Neuronal stem cell (in vitro differentiated cells): ENCODE data around the gene GRM8.

Experiments
- DNase-seq: peaks from one replicate; pipeline ENCODE4 v3.0.0-alpha.2; 2013; ENCODE audit warnings: low spot score
- H2AFZ ChIP-seq: one replicate; pipeline ENCODE4 v1.6.1; 2013; ENCODE audit warnings: mild to moderate bottlenecking, low read length, inconsistent platforms
- H2AK5ac ChIP-seq: 2 replicates; pipeline ENCODE4 v1.6.1; 2013; ENCODE audit warnings: low read depth, mild to moderate bottlenecking, inconsistent platforms, low read length, moderate library complexity, mixed read lengths
- H2BK120ac ChIP-seq: 2 replicates; pipeline ENCODE4 v1.6.1; 2013; ENCODE audit warnings: low read depth, mild to moderate bottlenecking, inconsistent platforms, low read length, moderate library complexity, mixed read lengths
- H2BK12ac ChIP-seq: one replicate; pipeline ENCODE4 v1.6.1; 2013; ENCODE audit warnings: low read length, inconsistent platforms
- H2BK15ac ChIP-seq: 2 replicates; pipeline ENCODE4 v1.6.1; 2013; ENCODE audit warnings: mild to moderate bottlenecking, low read length, inconsistent platforms, mixed read lengths
- H2BK5ac ChIP-seq: one replicate; pipeline ENCODE4 v1.6.1; 2013; ENCODE audit warnings: inconsistent platforms, mild to moderate bottlenecking, low read length, moderate library complexity
- H3K14ac ChIP-seq: one replicate; pipeline ENCODE4 v1.6.1; 2013; ENCODE audit warnings: low read length, inconsistent platforms
- H3K18ac ChIP-seq: 2 replicates; pipeline ENCODE4 v1.6.1; 2013; ENCODE audit warnings: low read length, inconsistent platforms
- H3K23ac ChIP-seq: 2 replicates; pipeline ENCODE4 v1.6.1; 2013; ENCODE audit warnings: low read depth, mild to moderate bottlenecking, mixed read lengths, low read length, inconsistent platforms; ENCODE audit not compliant: poor library complexity
- H3K27ac ChIP-seq: replicated peaks from 3 replicates; pipeline ENCODE4 v1.5.1; 2013; ENCODE audit warnings: low read length, inconsistent platforms
- H3K27me3 ChIP-seq, 3 experiments: 2 replicates each; pipeline ENCODE4 v1.6.1; 2013; ENCODE audit warnings: low read length in 3 of 3, mild to moderate bottlenecking in 2 of 3, inconsistent platforms in 1 of 3, low read depth in 1 of 3, mixed read lengths in 1 of 3, moderate library complexity in 1 of 3; ENCODE audit not compliant: control insufficient read depth in 3 of 3, insufficient read depth in 3 of 3
- H3K36me3 ChIP-seq, 2 donors: replicated peaks in 1 of 2; 2 replicates each; pipeline ENCODE4 v1.6.1; 2013; ENCODE audit warnings: low read length in 2 of 2; ENCODE audit not compliant: control insufficient read depth in 2 of 2, insufficient read depth in 2 of 2
- H3K4ac ChIP-seq: 2 replicates; pipeline ENCODE4 v1.6.1; 2013; ENCODE audit warnings: inconsistent platforms, mild to moderate bottlenecking, low read length, moderate library complexity
- H3K4me1 ChIP-seq, 2 donors: 1 replicate in 1 of 2; 2 replicates in 1 of 2; pipeline ENCODE4 v1.6.1; 2013; ENCODE audit warnings: low read length in 2 of 2, low read depth in 1 of 2; ENCODE audit not compliant: control insufficient read depth in 2 of 2, insufficient read depth in 1 of 2
- H3K4me2 ChIP-seq: one replicate; pipeline ENCODE4 v1.6.1; 2013; ENCODE audit warnings: mild to moderate bottlenecking, low read length, inconsistent platforms; ENCODE audit not compliant: insufficient read depth, poor library complexity, severe bottlenecking
- H3K4me3 ChIP-seq, 2 donors: 2 replicates each; pipeline ENCODE4 v1.5.1; 2013; ENCODE audit warnings: low read length in 2 of 2, mild to moderate bottlenecking in 2 of 2, inconsistent platforms in 1 of 2, moderate library complexity in 1 of 2
- H3K79me1 ChIP-seq: one replicate; pipeline ENCODE4 v1.6.1; 2013; ENCODE audit warnings: low read depth, mild to moderate bottlenecking, inconsistent platforms, low read length, moderate library complexity
- H3K9ac ChIP-seq: one replicate; pipeline ENCODE4 v1.6.1; 2013; ENCODE audit warnings: mild to moderate bottlenecking, low read depth, low read length, inconsistent platforms; ENCODE audit not compliant: poor library complexity
- H3K9me3 ChIP-seq, 2 donors: replicated peaks in 1 of 2; 2 replicates each; pipeline versions ENCODE3 to v1.6.1; 2013; ENCODE audit warnings: low read length in 2 of 2, mild to moderate bottlenecking in 2 of 2, inconsistent platforms in 1 of 2, low read depth in 1 of 2, mixed read lengths in 1 of 2, moderate library complexity in 1 of 2; ENCODE audit not compliant: control insufficient read depth in 2 of 2, insufficient read depth in 1 of 2
- H4K8ac ChIP-seq: one replicate; pipeline ENCODE4 v1.6.1; 2013; ENCODE audit warnings: low read depth, mild to moderate bottlenecking, inconsistent platforms, low read length, moderate library complexity
- H4K91ac ChIP-seq: one replicate; pipeline ENCODE4 v1.6.1; 2013; ENCODE audit warnings: low read length, low read depth, mild to moderate bottlenecking, inconsistent platforms; ENCODE audit not compliant: poor library complexity
- WGBS, 2 donors: extraction: QIAGEN DNeasy Blood & Tissue Kit; methylation state at CpG; one replicate each; pipeline ENCODE4 v1.1.7; 2013; ENCODE audit warnings: missing lambda C conversion rate in 2 of 2, mixed read lengths in 1 of 2; ENCODE audit not compliant: insufficient read length in 2 of 2, insufficient replicate concordance in 1 of 2; ENCODE audit errors: extremely low coverage in 2 of 2; 5-methylcytosine and 5-hydroxymethylcytosine counted together

The GRM8 gene

DNA sequence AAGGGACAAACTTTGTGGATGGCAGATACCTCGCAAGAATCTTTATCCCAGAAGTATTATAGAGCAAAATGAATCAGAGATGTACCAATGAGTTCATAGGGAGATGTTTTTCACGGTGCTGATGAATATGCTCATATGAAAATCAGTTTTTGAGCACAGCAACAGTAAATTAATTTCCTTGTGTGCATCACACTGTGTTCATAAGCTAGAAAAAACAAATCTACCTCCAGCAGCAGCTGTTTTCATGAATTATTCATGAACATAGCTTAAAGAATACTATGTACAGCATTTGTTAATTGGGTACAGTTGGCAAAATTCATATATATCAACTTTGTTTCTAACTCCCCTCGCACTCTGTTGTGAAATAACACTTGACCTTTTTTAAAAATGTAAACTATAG is 809.8 kb downstream of the GRM8 start:
- Histone ChIP-seq H3K4me1 (no peaks in the 10 kb centered on the region), H3K36me3 (no peaks in the 10 kb centered on the region), H3K27me3 (no peaks in the 10 kb centered on the region), H3K18ac (no peak overlapping the region), H3K9me3 (no peaks in the 10 kb centered on the region), H3K27ac (no peak overlapping the region), H3K14ac (no peak overlapping the region), H2BK12ac (no peak overlapping the region), H2BK120ac (no peak overlapping the region), H3K23ac (no peak overlapping the region), H4K8ac (no peak overlapping the region), H2BK5ac (no peak overlapping the region), H2BK15ac (no peak overlapping the region), H3K4ac (no peak overlapping the region), H3K4me2 (no peak overlapping the region), H4K91ac (no peak overlapping the region), H2AK5ac (no peak overlapping the region), H2AFZ (no peak overlapping the region), H3K4me3 (no peak overlapping the region), H3K79me1 (no peaks in the 10 kb centered on the region), H3K9ac (no peak overlapping the region)
- DNase-seq: no peak
- no CpG with 5 or more reads among the region's 3 CpGs for WGBS, 2 donors

DNA sequence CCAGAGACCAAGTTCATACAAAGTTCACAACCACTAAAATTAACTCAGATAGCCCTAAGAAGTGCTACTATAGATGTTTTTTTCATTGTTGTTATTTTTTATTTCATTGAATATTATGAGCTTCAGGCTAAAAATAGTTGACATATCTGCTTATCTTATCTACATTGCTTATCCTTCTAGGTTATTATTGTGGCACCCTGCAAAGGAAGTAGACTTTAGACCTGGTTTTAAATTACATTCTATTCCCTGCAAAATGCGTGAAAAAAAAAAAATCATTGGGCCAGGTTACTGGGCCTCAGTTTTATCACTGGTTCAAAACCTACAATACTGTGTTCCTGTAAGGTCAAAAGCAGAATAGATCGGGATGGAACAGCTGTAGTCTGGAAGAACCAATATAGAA is 811.0 kb downstream of the GRM8 start:
- Histone ChIP-seq H3K36me3 (no peaks in the 10 kb centered on the region), H4K8ac (no peak overlapping the region), H3K79me1 (no peaks in the 10 kb centered on the region), H3K4me2 (no peak overlapping the region), H3K4ac (no peak overlapping the region), H3K9me3 (no peaks in the 10 kb centered on the region), H3K14ac (no peak overlapping the region), H4K91ac (no peak overlapping the region), H3K4me1 (no peaks in the 10 kb centered on the region), H2BK5ac (no peak overlapping the region), H2AK5ac (no peak overlapping the region), H3K9ac (no peak overlapping the region), H3K23ac (no peak overlapping the region), H2BK12ac (no peak overlapping the region), H3K18ac (no peak overlapping the region), H2BK15ac (no peak overlapping the region), H3K27ac (no peak overlapping the region), H2AFZ (no peak overlapping the region), H3K27me3 (no peaks in the 10 kb centered on the region), H3K4me3 (no peak overlapping the region), H2BK120ac (no peak overlapping the region)
- no peak for DNase-seq
- WGBS, 2 donors: no CpG with 5 or more reads among the region's 2 CpGs

DNA sequence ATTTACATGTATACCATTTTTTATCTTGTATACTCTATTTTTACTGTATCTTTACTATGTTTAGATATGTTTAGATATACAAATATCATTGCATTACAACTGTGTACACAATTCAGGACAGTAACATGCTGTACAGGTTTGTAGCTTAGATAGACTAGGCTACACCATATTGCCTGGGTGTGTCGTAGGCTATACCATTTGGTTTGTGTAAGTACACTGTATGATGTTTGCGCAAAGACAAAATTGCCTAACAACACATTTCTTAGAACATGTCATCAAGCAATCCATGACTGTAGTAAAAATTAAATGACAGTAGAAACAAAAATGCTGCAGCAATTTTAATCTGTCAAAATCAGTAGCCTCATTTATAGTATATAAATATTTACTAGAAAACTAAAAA is 812.2 kb downstream of the GRM8 start:
- Histone ChIP-seq H3K79me1 (no peaks in the 10 kb centered on the region), H2AFZ (no peak overlapping the region), H3K4me1 (no peaks in the 10 kb centered on the region), H3K9ac (no peak overlapping the region), H2BK5ac (no peak overlapping the region), H3K4ac (no peak overlapping the region), H3K4me3 (no peak overlapping the region), H3K4me2 (no peak overlapping the region), H3K9me3 (no peaks in the 10 kb centered on the region), H2AK5ac (no peak overlapping the region), H2BK15ac (no peak overlapping the region), H2BK12ac (no peak overlapping the region), H3K18ac (no peak overlapping the region), H3K27me3 (no peaks in the 10 kb centered on the region), H3K14ac (no peak overlapping the region), H3K23ac (no peak overlapping the region), H3K27ac (no peak overlapping the region), H3K36me3 (no peaks in the 10 kb centered on the region), H2BK120ac (no peak overlapping the region), H4K91ac (no peak overlapping the region), H4K8ac (no peak overlapping the region)
- whole genome bisulfite sequencing, 2 donors: no CpG with 5 or more reads among the region's 2 CpGs
- no peak for DNase-seq

DNA sequence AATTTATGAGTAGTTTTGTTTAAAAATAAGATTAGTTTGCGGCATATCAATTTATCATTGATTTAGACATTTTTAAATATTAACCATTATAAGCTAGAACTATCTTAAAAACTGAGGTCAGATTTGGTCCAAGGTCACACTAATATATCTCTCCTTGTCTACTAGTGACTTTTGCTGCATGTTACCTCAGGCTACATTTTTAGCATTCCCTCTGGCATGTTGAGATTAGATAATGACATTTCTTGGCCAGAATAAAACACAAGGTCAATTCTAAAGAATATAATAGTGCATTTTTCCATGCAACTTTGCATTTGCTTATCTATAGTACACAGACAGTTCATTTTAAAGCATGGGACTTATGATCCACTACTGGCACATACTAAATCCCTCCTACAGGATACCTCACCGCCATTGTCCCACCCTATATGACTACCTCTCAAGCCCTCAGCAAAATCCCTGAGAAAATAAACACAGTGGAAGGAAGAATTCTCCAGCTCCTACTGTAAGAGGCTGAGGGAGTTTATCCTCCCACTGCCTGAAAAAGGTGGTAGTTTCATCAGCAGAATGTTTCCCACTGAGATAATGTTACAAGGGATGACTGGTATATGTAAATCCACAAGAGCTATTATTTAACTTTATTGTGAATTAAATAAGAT is 816.4 kb downstream of the GRM8 start:
- H3K9ac ChIP-seq: no peak overlapping the region
- H2BK120ac ChIP-seq: no peak overlapping the region
- no peak overlapping the region for H2AK5ac ChIP-seq
- no peak overlapping the region for H2AFZ ChIP-seq
- no peak overlapping the region for H2BK15ac ChIP-seq
- H3K27ac ChIP-seq: no peak overlapping the region
- no peak for DNase-seq
- no peaks in the 10 kb centered on the region for H3K9me3 ChIP-seq
- no peak overlapping the region for H3K4ac ChIP-seq
- no peak overlapping the region for H3K14ac ChIP-seq
- H3K36me3 ChIP-seq: no peaks in the 10 kb centered on the region
- peaks cover 0 to 1% of the 10 kb centered on the region in 2 donors for H3K4me1 ChIP-seq
- no peak overlapping the region for H4K8ac ChIP-seq
- no peak overlapping the region for H3K4me3 ChIP-seq
- H2BK5ac ChIP-seq: no peak overlapping the region
- no peak overlapping the region for H3K23ac ChIP-seq
- no peaks in the 10 kb centered on the region for H3K27me3 ChIP-seq
- no peak overlapping the region for H4K91ac ChIP-seq
- WGBS, 2 donors: no CpG with 5 or more reads among the region's 2 CpGs
- no peaks in the 10 kb centered on the region for H3K79me1 ChIP-seq
- no peak overlapping the region for H2BK12ac ChIP-seq
- no peak overlapping the region for H3K4me2 ChIP-seq
- no peak overlapping the region for H3K18ac ChIP-seq
